Peyer's patch (tissue), 4 donors: ENCODE results near the gene ELK3. TPM values are rescaled to one million over a fixed set of nuclear protein-coding genes. Genes with fewer than 3 reads are reported as not detected.

ENCODE experiments used
- DNase-seq, 3 donors: peaks; one replicate each; pipeline ENCODE4 v3.0.0-alpha.2; 2017 to 2019
- H3K27ac ChIP-seq, 4 donors: fragments of 200-600 bp; sonication (generic); one replicate each; pipeline ENCODE4 v1.5.1; 2016 to 2019
- H3K27me3 ChIP-seq, 2 donors: fragments of 200-600 bp; sonication (generic); one replicate each; pipeline ENCODE4 v1.5.1; 2019
- H3K36me3 ChIP-seq, 3 donors: fragments of 200-600 bp; sonication (generic); one replicate each; pipeline ENCODE4 v1.5.1; 2016 to 2019
- H3K4me1 ChIP-seq, 4 donors: fragments of 200-600 bp; sonication (generic); one replicate each; pipeline ENCODE4 v1.5.1; 2016 to 2019
- H3K4me3 ChIP-seq, 4 donors: fragments of 200-600 bp; sonication (generic); 1 replicate in 3 of 4; 2 replicates in 1 of 4; pipeline ENCODE4 v1.5.1; 2016 to 2019; ENCODE audit warnings: mild to moderate bottlenecking in 1 of 4
- H3K9me3 ChIP-seq, 4 donors: fragments of 200-600 bp; sonication (generic); one replicate each; pipeline ENCODE4 v1.5.1; 2016 to 2019; ENCODE audit warnings: mild to moderate bottlenecking in 1 of 4
- CTCF ChIP-seq, 6 experiments: fragments of 450-650 bp in 4 of 6; fragments of 200-600 bp in 2 of 6; sonication (generic) in 1 of 6; IDR thresholded peaks; one replicate each; pipeline ENCODE4 v1.5.1; 2017 to 2019; ENCODE audit warnings: antibody characterized with exemption in 6 of 6, mild to moderate bottlenecking in 3 of 6, moderate library complexity in 1 of 6
- POLR2A ChIP-seq, 2 donors: fragments of 450-650 bp; IDR thresholded peaks; one replicate each; pipeline ENCODE4 v1.5.1; 2017; ENCODE audit warnings: antibody characterized with exemption in 2 of 2, mild to moderate bottlenecking in 2 of 2, moderate library complexity in 2 of 2
- total RNA-seq, 4 donors: library from RNA; depleted of rRNA; stranded (reverse); fragments of >200 nt; gene quantifications; one replicate each; pipeline ENCODE4 v1.1.0, GENCODE V29; 2016

ELK3 gene
- total RNA-seq, 4 donors from 2014 or later = 5.1 to 23.9 (median 9.4) TPM

- Histone ChIP-seq H3K4me3 (no peak overlapping the region), H3K4me1 (no peaks in the 10 kb centered on the region), H3K27me3 (no peaks in the 10 kb centered on the region), H3K9me3 (no peaks in the 10 kb centered on the region), H3K27ac (no peak overlapping the region), H3K36me3 (no peaks in the 10 kb centered on the region)
- no peak for TF ChIP-seq POLR2A (IDR thresholded peaks at IDR 0.05)
- TF ChIP-seq CTCF (IDR thresholded peaks at IDR 0.05) = no peak
- DNase-seq = no peak
Observed at GRCh38 chr12:96166765-96167164, 27.4 kb upstream of the ELK3 start.

GRCh38 chr12:96167492-96167891, 26.7 kb upstream of the ELK3 start:
- H3K27me3 ChIP-seq = no peaks in the 10 kb centered on the region
- H3K9me3 ChIP-seq = no peaks in the 10 kb centered on the region
- DNase-seq = no peak
- TF ChIP-seq CTCF (IDR thresholded peaks at IDR 0.05) (no peak), POLR2A (IDR thresholded peaks at IDR 0.05) (no peak)
- H3K4me3 ChIP-seq = no peak overlapping the region
- no peaks in the 10 kb centered on the region for H3K36me3 ChIP-seq
- no peak overlapping the region for H3K27ac ChIP-seq
- no peaks in the 10 kb centered on the region for H3K4me1 ChIP-seq

- no peaks in the 10 kb centered on the region for H3K9me3 ChIP-seq
- H3K27me3 ChIP-seq = no peaks in the 10 kb centered on the region
- TF ChIP-seq CTCF (IDR thresholded peaks at IDR 0.05) = no peak
- no peak for TF ChIP-seq POLR2A (IDR thresholded peaks at IDR 0.05)
- no peaks in the 10 kb centered on the region for H3K36me3 ChIP-seq
- H3K27ac ChIP-seq = no peak overlapping the region
- no peak overlapping the region for H3K4me3 ChIP-seq
- H3K4me1 ChIP-seq = no peaks in the 10 kb centered on the region
- DNase-seq = no peak
Observed at GRCh38 chr12:96170328-96170727, 23.8 kb upstream of the ELK3 start.

- H3K27me3 ChIP-seq = no peaks in the 10 kb centered on the region
- H3K27ac ChIP-seq = no peak overlapping the region
- H3K9me3 ChIP-seq = no peaks in the 10 kb centered on the region
- no peaks in the 10 kb centered on the region for H3K4me1 ChIP-seq
- no peak overlapping the region for H3K4me3 ChIP-seq
- H3K36me3 ChIP-seq = no peaks in the 10 kb centered on the region
- TF ChIP-seq CTCF (IDR thresholded peaks at IDR 0.05) (no peak), POLR2A (IDR thresholded peaks at IDR 0.05) (no peak)
- DNase-seq = no peak
Observed at GRCh38 chr12:96170762-96171161, 23.4 kb upstream of the ELK3 start.

GRCh38 chr12:96171905-96172304, 22.3 kb upstream of the ELK3 start:
- no peak for TF ChIP-seq POLR2A (IDR thresholded peaks at IDR 0.05)
- no peak for TF ChIP-seq CTCF (IDR thresholded peaks at IDR 0.05)
- no peak overlapping the region for H3K27ac ChIP-seq
- H3K4me1 ChIP-seq = no peaks in the 10 kb centered on the region
- no peak overlapping the region for H3K4me3 ChIP-seq
- DNase-seq = no peak
- no peaks in the 10 kb centered on the region for H3K36me3 ChIP-seq
- no peaks in the 10 kb centered on the region for H3K27me3 ChIP-seq
- H3K9me3 ChIP-seq = no peaks in the 10 kb centered on the region

GRCh38 chr12:96172981-96173380, 21.2 kb upstream of the ELK3 start:
- H3K36me3 ChIP-seq = no peaks in the 10 kb centered on the region
- no peak for DNase-seq
- no peak overlapping the region for H3K27ac ChIP-seq
- no peaks in the 10 kb centered on the region for H3K9me3 ChIP-seq
- H3K4me1 ChIP-seq = no peaks in the 10 kb centered on the region
- no peak overlapping the region for H3K4me3 ChIP-seq
- no peaks in the 10 kb centered on the region for H3K27me3 ChIP-seq
- TF ChIP-seq CTCF (IDR thresholded peaks at IDR 0.05) (no peak), POLR2A (IDR thresholded peaks at IDR 0.05) (no peak)
